Measurements from ENCODE around the gene SASH3.

- TF ChIP-seq CTCF (IDR thresholded peaks at IDR 0.05 in 2 of 3, conservative IDR thresholded peaks at IDR 0.05 in 1 of 3; ENCODE audit: borderline replicate concordance in 1 of 3, insufficient read depth in 1 of 3, low read depth in 2 of 3, low read length in 2 of 3) (no peak), CEBPB (IDR thresholded peaks at IDR 0.05; ENCODE audit: low read depth) (no peak), EZH2 (IDR thresholded peaks at IDR 0.05) (no peak), POLR2A (IDR thresholded peaks at IDR 0.05; ENCODE audit: borderline replicate concordance, extremely low read depth, insufficient read depth, insufficient read length) (no peak), YY1 (IDR thresholded peaks at IDR 0.05; ENCODE audit: extremely low read depth, insufficient replicate concordance, low read depth, low read length) (no peak), ZNF274 (IDR thresholded peaks at IDR 0.05; ENCODE audit: low read depth, low read length) (no peak)
Measured at GRCh38 chrX:129840344-129840743, 60.6 kb downstream of the SASH3 start.

Data from HCT116 (cell line).